ENCODE data around the gene ANO6.

Gene ANO6

GRCh38 chr12:45329238-45329637 lies 113.3 kb downstream of the ANO6 start:
- H3K4me1 ChIP-seq (ENCODE audit: control insufficient read depth in 1 of 2, insufficient read depth in 2 of 2, low read length in 2 of 2) = no peaks in the 10 kb centered on the region
- no peaks in the 10 kb centered on the region for H3K9me3 ChIP-seq (ENCODE audit: control insufficient read depth in 1 of 2, low read length in 2 of 2)
- no peak overlapping the region for H3K4me3 ChIP-seq (ENCODE audit: low read depth in 1 of 2, low read length in 2 of 2)
- no peak overlapping the region for H3K27ac ChIP-seq (ENCODE audit: low read depth, low read length)
- peaks cover 0 to 13% of the 10 kb centered on the region in 2 donors for H3K36me3 ChIP-seq (ENCODE audit: control insufficient read depth in 1 of 2, insufficient read depth in 2 of 2, low read length in 2 of 2)
- H3K9ac ChIP-seq (ENCODE audit: low read depth in 1 of 2, low read length in 2 of 2) = no peak overlapping the region
- H3K27me3 ChIP-seq (ENCODE audit: control insufficient read depth in 1 of 2, insufficient read depth in 2 of 2, low read length in 2 of 2) = no peaks in the 10 kb centered on the region

DNA sequence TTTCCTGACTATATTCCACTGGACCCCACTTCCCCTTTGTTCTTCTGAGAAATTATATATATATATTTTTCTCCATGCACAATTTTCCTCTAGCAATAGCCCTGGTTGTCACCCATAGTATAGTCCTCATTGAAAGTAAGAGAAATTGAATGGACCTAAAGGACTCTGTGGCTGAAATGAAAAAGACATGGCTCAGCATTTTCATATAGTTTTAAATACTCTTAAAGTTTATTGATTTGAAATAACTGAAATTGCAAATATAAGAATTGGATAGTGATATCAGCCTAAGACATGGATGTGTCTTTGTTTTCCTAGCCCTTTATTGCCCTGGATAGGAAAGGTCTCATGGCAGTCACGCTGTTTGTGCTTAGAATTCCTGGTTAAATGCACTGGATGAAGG lies 113.8 kb downstream of the ANO6 start:
- H3K27me3 ChIP-seq (ENCODE audit: control insufficient read depth in 1 of 2, insufficient read depth in 2 of 2, low read length in 2 of 2) = no peaks in the 10 kb centered on the region
- H3K9ac ChIP-seq (ENCODE audit: low read depth in 1 of 2, low read length in 2 of 2) = no peak overlapping the region
- H3K4me3 ChIP-seq (ENCODE audit: low read depth in 1 of 2, low read length in 2 of 2) = no peak overlapping the region
- H3K27ac ChIP-seq (ENCODE audit: low read depth, low read length) = no peak overlapping the region
- H3K9me3 ChIP-seq (ENCODE audit: control insufficient read depth in 1 of 2, low read length in 2 of 2) = no peaks in the 10 kb centered on the region
- H3K4me1 ChIP-seq (ENCODE audit: control insufficient read depth in 1 of 2, insufficient read depth in 2 of 2, low read length in 2 of 2) = no peaks in the 10 kb centered on the region
- H3K36me3 ChIP-seq (ENCODE audit: control insufficient read depth in 1 of 2, insufficient read depth in 2 of 2, low read length in 2 of 2) = peaks cover 0 to 13% of the 10 kb centered on the region in 2 donors

DNA sequence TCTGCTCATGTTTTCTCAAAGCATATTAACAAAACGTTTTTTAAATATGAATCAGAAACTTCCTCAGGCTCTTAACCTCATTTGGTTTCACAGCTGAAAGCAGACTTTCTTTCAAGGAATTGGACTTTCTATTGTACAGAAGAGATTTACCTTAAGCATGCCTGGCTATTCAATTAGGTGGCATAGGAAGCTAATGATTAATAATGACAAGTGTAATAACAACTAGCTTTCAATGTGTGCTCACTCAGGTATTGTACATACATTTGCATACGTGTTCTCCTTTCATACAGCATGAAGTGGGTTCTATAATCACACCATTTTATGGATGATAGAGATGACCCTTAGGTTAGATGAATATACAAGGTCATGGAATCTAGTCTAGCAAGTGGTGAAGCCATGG lies 115.7 kb downstream of the ANO6 start:
- H3K9me3 ChIP-seq (ENCODE audit: control insufficient read depth in 1 of 2, low read length in 2 of 2) = no peaks in the 10 kb centered on the region
- H3K9ac ChIP-seq (ENCODE audit: low read depth in 1 of 2, low read length in 2 of 2) = no peak overlapping the region
- H3K27ac ChIP-seq (ENCODE audit: low read depth, low read length) = no peak overlapping the region
- H3K36me3 ChIP-seq (ENCODE audit: control insufficient read depth in 1 of 2, insufficient read depth in 2 of 2, low read length in 2 of 2) = peaks cover 0 to 13% of the 10 kb centered on the region in 2 donors
- no peaks in the 10 kb centered on the region for H3K27me3 ChIP-seq (ENCODE audit: control insufficient read depth in 1 of 2, insufficient read depth in 2 of 2, low read length in 2 of 2)
- no peaks in the 10 kb centered on the region for H3K4me1 ChIP-seq (ENCODE audit: control insufficient read depth in 1 of 2, insufficient read depth in 2 of 2, low read length in 2 of 2)
- no peak overlapping the region for H3K4me3 ChIP-seq (ENCODE audit: low read depth in 1 of 2, low read length in 2 of 2)

- Histone ChIP-seq H3K27me3 (ENCODE audit: control insufficient read depth in 1 of 2, insufficient read depth in 2 of 2, low read length in 2 of 2) (no peaks in the 10 kb centered on the region), H3K4me3 (ENCODE audit: low read depth in 1 of 2, low read length in 2 of 2) (no peak overlapping the region), H3K9me3 (ENCODE audit: control insufficient read depth in 1 of 2, low read length in 2 of 2) (no peaks in the 10 kb centered on the region), H3K4me1 (ENCODE audit: control insufficient read depth in 1 of 2, insufficient read depth in 2 of 2, low read length in 2 of 2) (no peaks in the 10 kb centered on the region), H3K9ac (ENCODE audit: low read depth in 1 of 2, low read length in 2 of 2) (no peak overlapping the region), H3K27ac (ENCODE audit: low read depth, low read length) (no peak overlapping the region), H3K36me3 (ENCODE audit: control insufficient read depth in 1 of 2, insufficient read depth in 2 of 2, low read length in 2 of 2) (peaks cover 0 to 13% of the 10 kb centered on the region in 2 donors)
Observed at GRCh38 chr12:45334396-45334795, 118.5 kb downstream of the ANO6 start.

DNA sequence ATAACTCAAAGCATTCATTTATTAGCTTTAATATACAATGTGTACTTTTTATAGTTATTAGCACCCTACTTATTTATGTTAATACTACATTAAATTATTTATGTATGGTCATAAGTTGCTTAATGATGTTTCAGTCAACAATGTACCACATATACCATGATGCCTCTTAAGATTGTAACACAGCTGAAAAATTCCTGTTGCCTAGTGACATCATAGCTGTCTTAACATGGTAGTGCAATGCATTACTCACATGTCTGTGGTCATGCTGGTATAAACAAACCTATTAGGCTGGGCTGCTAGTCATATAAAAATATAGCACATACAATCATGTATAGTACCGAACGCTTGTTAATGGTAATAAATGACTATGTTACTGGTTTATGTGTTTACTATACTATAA lies 120.4 kb downstream of the ANO6 start:
- H3K9ac ChIP-seq (ENCODE audit: low read depth in 1 of 2, low read length in 2 of 2) = no peak overlapping the region

GRCh38 chr12:45336762-45337596 lies 121.1 kb downstream of the ANO6 start:
- peaks cover 0 to 6% of the 10 kb centered on the region in 2 donors for H3K36me3 ChIP-seq (ENCODE audit: control insufficient read depth in 1 of 2, insufficient read depth in 2 of 2, low read length in 2 of 2)
- H3K9me3 ChIP-seq (ENCODE audit: control insufficient read depth in 1 of 2, low read length in 2 of 2) = no peaks in the 10 kb centered on the region
- no peak overlapping the region for H3K4me3 ChIP-seq (ENCODE audit: low read depth in 1 of 2, low read length in 2 of 2)
- H3K27me3 ChIP-seq (ENCODE audit: control insufficient read depth in 1 of 2, insufficient read depth in 2 of 2, low read length in 2 of 2) = no peaks in the 10 kb centered on the region
- H3K27ac ChIP-seq (ENCODE audit: low read depth, low read length) = no peak overlapping the region
- H3K4me1 ChIP-seq (ENCODE audit: control insufficient read depth in 1 of 2, insufficient read depth in 2 of 2, low read length in 2 of 2) = no peaks in the 10 kb centered on the region
- no peak overlapping the region for H3K9ac ChIP-seq (ENCODE audit: low read depth in 1 of 2, low read length in 2 of 2)

More for the DNA sequence above, 120.4 kb downstream of the ANO6 start:
- H3K9me3 ChIP-seq (ENCODE audit: control insufficient read depth in 1 of 2, low read length in 2 of 2) = no peaks in the 10 kb centered on the region
- no peaks in the 10 kb centered on the region for H3K27me3 ChIP-seq (ENCODE audit: control insufficient read depth in 1 of 2, insufficient read depth in 2 of 2, low read length in 2 of 2)
- peaks cover 0 to 13% of the 10 kb centered on the region in 2 donors for H3K36me3 ChIP-seq (ENCODE audit: control insufficient read depth in 1 of 2, insufficient read depth in 2 of 2, low read length in 2 of 2)
- no peaks in the 10 kb centered on the region for H3K4me1 ChIP-seq (ENCODE audit: control insufficient read depth in 1 of 2, insufficient read depth in 2 of 2, low read length in 2 of 2)
- H3K27ac ChIP-seq (ENCODE audit: low read depth, low read length) = no peak overlapping the region
- H3K4me3 ChIP-seq (ENCODE audit: low read depth in 1 of 2, low read length in 2 of 2) = no peak overlapping the region

DNA sequence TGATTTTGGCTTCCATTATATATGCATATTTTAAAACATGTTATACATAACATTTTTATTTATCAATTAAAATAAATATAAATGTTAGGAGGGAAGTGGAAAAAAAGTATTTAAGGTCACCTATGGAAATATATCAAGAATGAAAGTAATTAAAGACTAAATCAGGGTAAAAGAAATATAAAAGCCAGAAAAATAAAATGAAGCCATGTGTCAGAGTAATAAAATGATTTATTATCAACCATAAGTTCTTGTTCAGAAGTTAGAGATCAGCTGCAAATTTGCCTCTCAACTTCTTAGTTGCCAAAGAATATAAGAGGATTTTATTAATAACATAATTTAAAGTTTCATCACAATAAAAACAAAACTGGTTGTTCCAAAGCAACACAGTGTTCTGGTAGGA lies 121.9 kb downstream of the ANO6 start:
- Histone ChIP-seq H3K36me3 (ENCODE audit: control insufficient read depth in 1 of 2, insufficient read depth in 2 of 2, low read length in 2 of 2) (no peaks in the 10 kb centered on the region), H3K9ac (ENCODE audit: low read depth in 1 of 2, low read length in 2 of 2) (no peak overlapping the region), H3K27me3 (ENCODE audit: control insufficient read depth in 1 of 2, insufficient read depth in 2 of 2, low read length in 2 of 2) (no peaks in the 10 kb centered on the region), H3K9me3 (ENCODE audit: control insufficient read depth in 1 of 2, low read length in 2 of 2) (no peaks in the 10 kb centered on the region), H3K4me3 (ENCODE audit: low read depth in 1 of 2, low read length in 2 of 2) (no peak overlapping the region), H3K4me1 (ENCODE audit: control insufficient read depth in 1 of 2, insufficient read depth in 2 of 2, low read length in 2 of 2) (no peaks in the 10 kb centered on the region), H3K27ac (ENCODE audit: low read depth, low read length) (no peak overlapping the region)

GRCh38 chr12:45338272-45338671 lies 122.4 kb downstream of the ANO6 start:
- Histone ChIP-seq H3K9me3 (ENCODE audit: control insufficient read depth in 1 of 2, low read length in 2 of 2) (no peaks in the 10 kb centered on the region), H3K27me3 (ENCODE audit: control insufficient read depth in 1 of 2, insufficient read depth in 2 of 2, low read length in 2 of 2) (no peaks in the 10 kb centered on the region), H3K9ac (ENCODE audit: low read depth in 1 of 2, low read length in 2 of 2) (no peak overlapping the region), H3K4me3 (ENCODE audit: low read depth in 1 of 2, low read length in 2 of 2) (no peak overlapping the region), H3K4me1 (ENCODE audit: control insufficient read depth in 1 of 2, insufficient read depth in 2 of 2, low read length in 2 of 2) (no peaks in the 10 kb centered on the region), H3K36me3 (ENCODE audit: control insufficient read depth in 1 of 2, insufficient read depth in 2 of 2, low read length in 2 of 2) (no peaks in the 10 kb centered on the region), H3K27ac (ENCODE audit: low read depth, low read length) (no peak overlapping the region)

- Histone ChIP-seq H3K36me3 (ENCODE audit: control insufficient read depth in 1 of 2, insufficient read depth in 2 of 2, low read length in 2 of 2) (no peaks in the 10 kb centered on the region), H3K4me3 (ENCODE audit: low read depth in 1 of 2, low read length in 2 of 2) (no peak overlapping the region), H3K9ac (ENCODE audit: low read depth in 1 of 2, low read length in 2 of 2) (no peak overlapping the region), H3K27ac (ENCODE audit: low read depth, low read length) (no peak overlapping the region), H3K27me3 (ENCODE audit: control insufficient read depth in 1 of 2, insufficient read depth in 2 of 2, low read length in 2 of 2) (no peaks in the 10 kb centered on the region), H3K4me1 (ENCODE audit: control insufficient read depth in 1 of 2, insufficient read depth in 2 of 2, low read length in 2 of 2) (no peaks in the 10 kb centered on the region), H3K9me3 (ENCODE audit: control insufficient read depth in 1 of 2, low read length in 2 of 2) (no peaks in the 10 kb centered on the region)
Observed at GRCh38 chr12:45339035-45339434, 123.1 kb downstream of the ANO6 start.

- Histone ChIP-seq H3K27ac (ENCODE audit: low read depth, low read length) (no peak overlapping the region), H3K9ac (ENCODE audit: low read depth in 1 of 2, low read length in 2 of 2) (no peak overlapping the region), H3K27me3 (ENCODE audit: control insufficient read depth in 1 of 2, insufficient read depth in 2 of 2, low read length in 2 of 2) (no peaks in the 10 kb centered on the region), H3K4me1 (ENCODE audit: control insufficient read depth in 1 of 2, insufficient read depth in 2 of 2, low read length in 2 of 2) (no peaks in the 10 kb centered on the region), H3K9me3 (ENCODE audit: control insufficient read depth in 1 of 2, low read length in 2 of 2) (no peaks in the 10 kb centered on the region), H3K4me3 (ENCODE audit: low read depth in 1 of 2, low read length in 2 of 2) (no peak overlapping the region), H3K36me3 (ENCODE audit: control insufficient read depth in 1 of 2, insufficient read depth in 2 of 2, low read length in 2 of 2) (no peaks in the 10 kb centered on the region)
Observed at GRCh38 chr12:45342171-45342570, 126.3 kb downstream of the ANO6 start.
